Loucy (cell line): ENCODE measurements around the gene TMEM208.

Experiments
- CTCF ChIP-seq: fragments of 200-600 bp; sonication (generic); conservative IDR thresholded peaks from 2 replicates; pipeline ENCODE4 v1.5.1; 2014; ENCODE audit warnings: mild to moderate bottlenecking, antibody characterized with exemption, low read length
- EZH2phosphoT487 ChIP-seq: fragments of 200-600 bp; IDR thresholded peaks from 2 replicates; pipeline ENCODE4 v1.6.1; 2018; ENCODE audit warnings: antibody characterized with exemption, mild to moderate bottlenecking, moderate library complexity, borderline replicate concordance

DNA sequence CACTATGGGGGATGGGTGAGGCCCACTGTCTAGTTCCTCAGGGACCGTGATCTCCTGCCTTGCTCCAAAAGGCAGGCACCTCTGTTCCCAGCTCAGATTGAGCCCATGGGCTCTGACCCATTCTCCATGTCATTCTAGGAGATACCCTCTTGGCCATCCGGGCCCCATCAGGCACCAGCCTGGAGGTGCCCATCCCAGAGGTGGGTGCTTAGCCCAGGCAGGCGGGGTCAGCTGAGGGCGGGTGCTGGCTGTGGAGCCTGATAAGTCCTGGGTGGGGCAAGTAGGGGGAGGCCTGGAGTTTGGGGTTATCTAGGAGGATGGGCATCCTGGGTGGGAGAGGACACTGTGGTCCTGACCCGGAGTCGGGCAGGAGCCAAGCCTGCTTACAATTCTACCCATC, 32.7 kb upstream of the TMEM208 start:
- no peak for TF ChIP-seq CTCF
- no peak for TF ChIP-seq EZH2phosphoT487
